ENCODE measurements around the gene SPTBN4. TPM values are rescaled to one million over a fixed set of nuclear protein-coding genes. Genes with fewer than 3 reads are reported as not detected.

The SPTBN4 gene
- total RNA-seq, 2 experiments from 2014 or later: 1.3 to 2.3 TPM

- intact Hi-C loops (cut with micrococcal nuclease): no loop called here
- H3K4me1 Mint-ChIP-seq (ENCODE audit: low read depth): no peaks in the 10 kb centered on the region
- H3K9me3 Mint-ChIP-seq: no peaks in the 10 kb centered on the region
- ATAC-seq (no peak), DNase-seq (no peak)
- POLR2A ChIA-PET: no interaction called here
- H3K36me3 Mint-ChIP-seq (ENCODE audit: low read depth): no peaks in the 10 kb centered on the region
- no peak overlapping the region for H3K27ac Mint-ChIP-seq
- CTCF ChIA-PET: interaction anchor here (1.0 kb wide), 1 partner anchor 22 kb away, joined by 3 read pairs; no protein-coding TSS in a partner anchor
- peaks cover 1% of the 10 kb centered on the region for H3K27me3 Mint-ChIP-seq
- no peak overlapping the region for H3K4me3 Mint-ChIP-seq
- TF ChIP-seq, protein P1, sequence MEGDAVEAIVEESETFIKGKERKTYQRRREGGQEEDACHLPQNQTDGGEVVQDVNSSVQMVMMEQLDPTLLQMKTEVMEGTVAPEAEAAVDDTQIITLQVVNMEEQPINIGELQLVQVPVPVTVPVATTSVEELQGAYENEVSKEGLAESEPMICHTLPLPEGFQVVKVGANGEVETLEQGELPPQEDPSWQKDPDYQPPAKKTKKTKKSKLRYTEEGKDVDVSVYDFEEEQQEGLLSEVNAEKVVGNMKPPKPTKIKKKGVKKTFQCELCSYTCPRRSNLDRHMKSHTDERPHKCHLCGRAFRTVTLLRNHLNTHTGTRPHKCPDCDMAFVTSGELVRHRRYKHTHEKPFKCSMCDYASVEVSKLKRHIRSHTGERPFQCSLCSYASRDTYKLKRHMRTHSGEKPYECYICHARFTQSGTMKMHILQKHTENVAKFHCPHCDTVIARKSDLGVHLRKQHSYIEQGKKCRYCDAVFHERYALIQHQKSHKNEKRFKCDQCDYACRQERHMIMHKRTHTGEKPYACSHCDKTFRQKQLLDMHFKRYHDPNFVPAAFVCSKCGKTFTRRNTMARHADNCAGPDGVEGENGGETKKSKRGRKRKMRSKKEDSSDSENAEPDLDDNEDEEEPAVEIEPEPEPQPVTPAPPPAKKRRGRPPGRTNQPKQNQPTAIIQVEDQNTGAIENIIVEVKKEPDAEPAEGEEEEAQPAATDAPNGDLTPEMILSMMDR (IDR thresholded peaks at IDR 0.05): no peak
Measured at GRCh38 chr19:40501599-40501998, 34.8 kb downstream of the SPTBN4 start.

DNA sequence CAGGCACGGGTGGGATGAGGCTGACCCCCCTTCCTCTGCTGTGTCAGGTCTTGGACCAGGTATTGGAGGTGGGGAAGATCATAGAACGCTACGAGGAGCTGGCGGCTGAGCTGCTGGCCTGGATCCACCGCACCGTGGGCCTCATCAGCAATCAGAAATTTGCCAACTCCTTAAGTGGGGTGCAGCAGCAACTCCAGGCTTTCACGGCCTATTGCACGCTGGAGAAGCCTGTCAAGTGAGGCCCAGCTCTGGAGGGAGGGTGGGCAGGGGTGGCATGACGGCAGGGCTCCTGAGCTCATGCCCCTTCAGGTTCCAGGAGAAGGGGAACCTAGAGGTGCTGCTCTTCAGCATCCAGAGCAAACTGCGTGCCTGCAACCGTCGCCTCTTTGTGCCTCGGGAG, 35.3 kb downstream of the SPTBN4 start:
- Mint-ChIP-seq H3K36me3 (ENCODE audit: low read depth) (no peaks in the 10 kb centered on the region), H3K4me1 (ENCODE audit: low read depth) (no peaks in the 10 kb centered on the region), H3K4me3 (no peak overlapping the region), H3K27me3 (peaks cover 1% of the 10 kb centered on the region), H3K27ac (no peak overlapping the region), H3K9me3 (no peaks in the 10 kb centered on the region)
- CTCF ChIA-PET: interaction anchor here (1.0 kb wide), 1 partner anchor 22 kb away, joined by 3 read pairs; no protein-coding TSS in a partner anchor
- TF ChIP-seq, protein P1 (IDR thresholded peaks at IDR 0.05): no peak
- POLR2A ChIA-PET: no interaction called here
- DNase-seq (no peak), ATAC-seq (no peak)
- intact Hi-C loops (cut with micrococcal nuclease): no loop called here

DNA sequence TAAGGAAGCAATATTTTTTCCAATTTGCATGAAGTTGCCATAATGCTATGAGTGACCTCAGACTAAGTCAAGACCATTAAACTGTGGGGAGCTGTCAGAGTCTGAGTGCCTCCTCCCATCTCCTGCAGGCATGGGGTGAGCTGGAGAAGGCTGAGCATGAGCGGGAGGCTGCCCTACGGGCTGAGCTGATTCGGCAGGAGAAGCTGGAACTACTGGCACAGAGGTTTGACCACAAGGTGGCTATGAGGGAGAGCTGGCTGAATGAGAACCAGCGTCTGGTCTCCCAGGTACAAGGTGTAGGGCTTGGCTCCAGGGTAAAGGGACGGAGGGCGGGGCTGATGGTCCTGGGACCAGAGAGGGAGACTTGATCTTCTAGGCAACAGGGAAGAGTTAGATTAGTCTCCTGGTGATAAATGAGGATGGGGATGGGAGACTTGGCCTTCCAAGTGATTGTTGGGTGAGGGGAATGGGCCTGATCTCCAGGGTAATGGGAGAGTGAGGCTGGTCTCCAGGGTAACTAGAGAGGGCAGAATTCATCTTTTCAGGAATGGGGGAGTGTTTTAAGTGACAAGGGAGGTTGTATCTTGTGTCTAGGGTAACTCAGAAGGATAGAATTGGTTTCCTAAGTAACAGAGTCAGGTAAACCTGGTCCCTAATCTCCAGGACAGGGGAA, 36.0 kb downstream of the SPTBN4 start:
- H3K4me3 Mint-ChIP-seq: no peak overlapping the region
- H3K4me1 Mint-ChIP-seq (ENCODE audit: low read depth): no peaks in the 10 kb centered on the region
- TF ChIP-seq, protein P1 (IDR thresholded peaks at IDR 0.05): no peak
- H3K27me3 Mint-ChIP-seq: peaks cover 1% of the 10 kb centered on the region
- no peak for ATAC-seq
- ChIA-PET POLR2A (no interaction called here), CTCF (no interaction called here)
- no peak for DNase-seq
- no peaks in the 10 kb centered on the region for H3K36me3 Mint-ChIP-seq (ENCODE audit: low read depth)
- H3K27ac Mint-ChIP-seq: no peak overlapping the region
- H3K9me3 Mint-ChIP-seq: no peaks in the 10 kb centered on the region
- intact Hi-C loops (cut with micrococcal nuclease): no loop called here

DNA sequence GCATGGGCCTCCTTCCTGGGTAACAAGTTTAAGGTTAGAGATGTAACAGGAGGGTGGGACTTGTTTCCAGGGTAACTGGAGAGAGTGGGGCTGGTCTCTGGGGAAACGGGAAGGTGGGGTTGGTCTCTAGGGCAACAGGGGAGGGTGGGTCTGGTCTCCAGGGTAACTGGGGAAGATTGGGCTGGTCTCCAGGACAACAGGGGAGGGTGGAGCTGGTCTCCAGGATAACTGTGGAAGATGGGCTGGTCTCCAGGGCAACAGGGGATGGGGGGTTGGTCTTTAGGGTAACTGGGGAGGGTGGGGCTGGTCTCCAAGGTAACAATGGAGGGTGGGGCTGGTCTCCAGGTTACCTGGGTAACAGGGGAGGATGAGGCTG, 36.5 kb downstream of the SPTBN4 start:
- CTCF ChIA-PET: no interaction called here
- no peaks in the 10 kb centered on the region for H3K36me3 Mint-ChIP-seq (ENCODE audit: low read depth)

DNA sequence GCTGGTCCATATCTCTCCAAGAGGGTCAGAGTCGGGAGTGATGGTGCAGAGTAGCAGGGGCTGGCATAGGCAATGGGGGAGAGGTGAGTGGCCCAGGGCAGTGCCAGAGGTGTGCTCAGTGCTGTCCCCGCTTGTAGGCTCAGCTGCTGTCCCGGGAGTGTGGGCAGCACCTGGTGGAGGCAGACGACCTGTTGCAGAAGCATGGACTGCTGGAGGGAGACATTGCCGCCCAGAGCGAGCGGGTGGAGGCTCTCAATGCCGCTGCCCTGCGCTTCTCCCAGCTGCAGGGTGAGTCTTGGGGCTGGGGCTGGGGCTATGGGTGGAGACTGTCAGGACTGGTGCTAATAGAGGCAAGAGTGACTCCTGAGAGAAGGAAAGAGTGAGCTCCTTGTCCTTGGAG, 39.3 kb downstream of the SPTBN4 start:
- peaks cover 18% of the 10 kb centered on the region for H3K27me3 Mint-ChIP-seq
- H3K4me3 Mint-ChIP-seq: no peak overlapping the region
- DNase-seq: no peak
- no peaks in the 10 kb centered on the region for H3K36me3 Mint-ChIP-seq (ENCODE audit: low read depth)
- ChIA-PET CTCF (interaction anchor here (1.0 kb wide), 1 partner anchor 25 kb away, joined by 3 read pairs; no protein-coding TSS in a partner anchor), POLR2A (no interaction called here)
- no peaks in the 10 kb centered on the region for H3K4me1 Mint-ChIP-seq (ENCODE audit: low read depth)
- no peaks in the 10 kb centered on the region for H3K9me3 Mint-ChIP-seq
- ATAC-seq: no peak
- TF ChIP-seq, protein P1 (IDR thresholded peaks at IDR 0.05): no peak
- H3K27ac Mint-ChIP-seq: no peak overlapping the region
- intact Hi-C loops (cut with micrococcal nuclease): no loop called here

More for the DNA sequence above, 36.5 kb downstream of the SPTBN4 start:
- Mint-ChIP-seq H3K4me3 (no peak overlapping the region), H3K9me3 (no peaks in the 10 kb centered on the region), H3K4me1 (ENCODE audit: low read depth) (no peaks in the 10 kb centered on the region), H3K27ac (no peak overlapping the region), H3K27me3 (peaks cover 1% of the 10 kb centered on the region)
- POLR2A ChIA-PET: no interaction called here
- ATAC-seq (no peak), DNase-seq (no peak)
- intact Hi-C loops (cut with micrococcal nuclease): no loop called here
- TF ChIP-seq, protein P1 (IDR thresholded peaks at IDR 0.05): no peak

All from activated CD8-positive, alpha-beta T cell treated with anti-CD3 and anti-CD28 coated beads for 36 hours (primary cell).